Prostate gland (tissue), 2 donors: ENCODE measurements around the gene DIPK1A. TPM values are rescaled to one million over a fixed set of nuclear protein-coding genes. Genes with fewer than 3 reads are reported as not detected.

Experiments used
- DNase-seq: peaks from one replicate; pipeline ENCODE4 v3.0.0-alpha.2; 2019; ENCODE audit warnings: low spot score
- H3K27ac ChIP-seq, 2 donors: fragments of 200-600 bp; sonication (generic); 2 replicates each; pipeline ENCODE4 v1.5.1; 2017 to 2019
- H3K27me3 ChIP-seq: fragments of 200-600 bp; sonication (generic); replicated peaks from 2 replicates; pipeline ENCODE4 v1.5.1; 2019; ENCODE audit not compliant: insufficient read depth
- H3K36me3 ChIP-seq, 2 donors: fragments of 200-600 bp; sonication (generic); 1 replicate in 1 of 2; 2 replicates in 1 of 2; pipeline versions ENCODE4 v1.5.1 to v1.8.1; 2017 to 2019
- H3K4me1 ChIP-seq: fragments of 200-600 bp; sonication (generic); replicated peaks from 2 replicates; pipeline ENCODE4 v1.5.1; 2019
- H3K4me3 ChIP-seq, 2 donors: fragments of 200-600 bp; sonication (generic); 2 replicates each; pipeline ENCODE4 v1.5.1; 2017 to 2019
- H3K9me3 ChIP-seq: fragments of 200-600 bp; sonication (generic); 2 replicates; pipeline ENCODE4 v1.5.1; 2017
- CTCF ChIP-seq, 4 experiments: fragments of 200-600 bp in 2 of 4; fragments of 450-650 bp in 2 of 4; sonication (generic) in 2 of 4; IDR thresholded peaks; 1 replicate in 3 of 4; 2 replicates in 1 of 4; pipeline ENCODE4 v1.5.1; 2016 to 2019; ENCODE audit warnings: antibody characterized with exemption in 4 of 4, mild to moderate bottlenecking in 2 of 4, moderate library complexity in 2 of 4
- POLR2A ChIP-seq: fragments of 450-650 bp; IDR thresholded peaks from one replicate; pipeline ENCODE4 v1.6.1; 2016; ENCODE audit warnings: antibody characterized with exemption, mild to moderate bottlenecking
- POLR2AphosphoS5 ChIP-seq: sonication (generic); formaldehyde crosslinking; IDR thresholded peaks from one replicate; pipeline ENCODE4 v1.6.1; 2017; ENCODE audit warnings: antibody characterized with exemption
- WGBS: methylation state at CpG from one replicate; pipeline ENCODE4 v1.1.5; 2018; 5-methylcytosine and 5-hydroxymethylcytosine counted together
- intact Hi-C: fragments of 100-400 bp; cut with DNase I; formaldehyde crosslinking; loops from one replicate; pipeline ENCODE4 v1.14.2; 2022
- small RNA-seq, 2 donors: library from RNA; depleted of rRNA; stranded (forward); fragments of <200 nt; gene quantifications; one replicate each; pipeline ENCODE3, GENCODE V24; 2016
- total RNA-seq, 2 donors: library from RNA; depleted of rRNA; stranded (reverse); fragments of >200 nt; gene quantifications; one replicate each; pipeline ENCODE4 v1.1.0, GENCODE V29; 2016

Gene DIPK1A
- total RNA-seq, 2 donors from 2014 or later: 9.2 to 22.2 TPM

- WGBS: 76% methylated on average over 3 of the region's 3 CpGs
- Histone ChIP-seq H3K4me1 (no peaks in the 10 kb centered on the region), H3K27me3 (no peaks in the 10 kb centered on the region), H3K4me3 (no peak overlapping the region), H3K9me3 (no peaks in the 10 kb centered on the region), H3K36me3 (no peaks in the 10 kb centered on the region), H3K27ac (no peak overlapping the region)
- DNase-seq: no peak
- TF ChIP-seq POLR2A (no peak), CTCF (IDR thresholded peaks at IDR 0.05) (no peak), POLR2AphosphoS5 (no peak)
- intact Hi-C loops: no loop called here
Observed at GRCh38 chr1:92792340-92792782, 168.9 kb downstream of the DIPK1A start.

Small RNA genes within 50 kb of the gene (small RNA-seq; reads per million reads assigned to genes)
- 0 reads per million in 2 donors for gene RF00432
- gene RN7SL692P: 0 reads per million in 2 donors
- gene RNU6-210P: 0 reads per million in 2 donors
- 0 reads per million in 2 donors for gene RNU6-970P
- 3.6 to 35.0 reads per million in 2 donors for gene SNORA66
- gene SNORD21: 0 reads per million in 2 donors

Other genes starting within 250 kb of the DIPK1A start
- 10 to 100 TPM; 22.2 to 38.6 TPM for gene EVI5, start 176.4 kb downstream of the DIPK1A start, total RNA-seq
- gene RPL5, start 129.4 kb downstream of the DIPK1A start, total RNA-seq: 1,000 to 10,000 TPM; 1,039 to 1,980 TPM
- gene MTF2, start 117.8 kb upstream of the DIPK1A start, total RNA-seq: 10 to 100 TPM; 10.4 to 31.5 TPM
- 10 to 100 TPM; 59.0 to 59.8 TPM for gene TMED5, start 219.0 kb upstream of the DIPK1A start, total RNA-seq
- gene CCDC18, start 219.3 kb upstream of the DIPK1A start, total RNA-seq: 10 to 100 TPM; 12.0 to 12.7 TPM